Measurements from ENCODE around the gene C1orf50.

Gene C1orf50

DNA sequence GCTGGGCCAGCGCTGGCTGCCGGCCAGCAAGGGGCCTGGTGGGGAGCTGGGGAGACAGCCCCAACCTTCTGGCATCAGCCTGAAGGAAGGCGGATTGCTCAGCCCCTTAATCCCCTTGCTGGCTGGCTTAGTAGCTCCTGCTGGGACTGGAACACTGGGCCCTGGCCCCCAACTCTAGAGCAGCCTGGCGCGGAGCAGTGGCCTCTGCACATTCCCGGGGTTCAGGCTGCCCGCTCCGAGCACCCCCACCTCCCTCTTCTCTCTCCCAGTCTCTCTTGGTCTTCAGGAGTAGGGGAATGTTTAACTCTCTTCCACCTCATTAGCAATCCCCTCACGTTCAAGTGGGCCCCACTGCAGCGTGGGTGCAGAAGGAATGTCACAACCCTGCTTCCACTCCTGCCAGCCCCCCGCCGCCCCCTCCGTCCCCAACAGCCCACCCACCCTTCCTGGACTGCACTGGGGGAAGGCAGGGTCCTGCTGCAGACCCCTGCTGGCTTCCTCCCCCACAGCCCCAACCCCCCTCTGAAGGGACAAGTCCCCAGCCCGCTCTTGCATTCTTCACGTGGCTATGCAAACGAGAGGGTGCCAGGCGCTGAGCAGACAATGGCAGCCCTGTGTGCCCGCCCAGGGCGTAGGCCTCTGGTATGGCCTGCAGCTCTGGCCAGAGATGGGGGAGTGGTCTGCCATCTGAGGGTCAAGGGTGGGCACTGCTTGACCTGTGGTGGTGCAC is 26.0 kb upstream of the C1orf50 start:
- TF ChIP-seq, protein P1, sequence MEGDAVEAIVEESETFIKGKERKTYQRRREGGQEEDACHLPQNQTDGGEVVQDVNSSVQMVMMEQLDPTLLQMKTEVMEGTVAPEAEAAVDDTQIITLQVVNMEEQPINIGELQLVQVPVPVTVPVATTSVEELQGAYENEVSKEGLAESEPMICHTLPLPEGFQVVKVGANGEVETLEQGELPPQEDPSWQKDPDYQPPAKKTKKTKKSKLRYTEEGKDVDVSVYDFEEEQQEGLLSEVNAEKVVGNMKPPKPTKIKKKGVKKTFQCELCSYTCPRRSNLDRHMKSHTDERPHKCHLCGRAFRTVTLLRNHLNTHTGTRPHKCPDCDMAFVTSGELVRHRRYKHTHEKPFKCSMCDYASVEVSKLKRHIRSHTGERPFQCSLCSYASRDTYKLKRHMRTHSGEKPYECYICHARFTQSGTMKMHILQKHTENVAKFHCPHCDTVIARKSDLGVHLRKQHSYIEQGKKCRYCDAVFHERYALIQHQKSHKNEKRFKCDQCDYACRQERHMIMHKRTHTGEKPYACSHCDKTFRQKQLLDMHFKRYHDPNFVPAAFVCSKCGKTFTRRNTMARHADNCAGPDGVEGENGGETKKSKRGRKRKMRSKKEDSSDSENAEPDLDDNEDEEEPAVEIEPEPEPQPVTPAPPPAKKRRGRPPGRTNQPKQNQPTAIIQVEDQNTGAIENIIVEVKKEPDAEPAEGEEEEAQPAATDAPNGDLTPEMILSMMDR (IDR thresholded peaks at IDR 0.05; ENCODE audit: low read depth, low read length): no peak
- no peak for DNase-seq (ENCODE audit: low read depth in 2 of 2)
- no peak overlapping the region for H3K4me3 ChIP-seq (replicated peaks in 1 of 2; ENCODE audit: low read depth in 2 of 2, low read length in 2 of 2)

DNA sequence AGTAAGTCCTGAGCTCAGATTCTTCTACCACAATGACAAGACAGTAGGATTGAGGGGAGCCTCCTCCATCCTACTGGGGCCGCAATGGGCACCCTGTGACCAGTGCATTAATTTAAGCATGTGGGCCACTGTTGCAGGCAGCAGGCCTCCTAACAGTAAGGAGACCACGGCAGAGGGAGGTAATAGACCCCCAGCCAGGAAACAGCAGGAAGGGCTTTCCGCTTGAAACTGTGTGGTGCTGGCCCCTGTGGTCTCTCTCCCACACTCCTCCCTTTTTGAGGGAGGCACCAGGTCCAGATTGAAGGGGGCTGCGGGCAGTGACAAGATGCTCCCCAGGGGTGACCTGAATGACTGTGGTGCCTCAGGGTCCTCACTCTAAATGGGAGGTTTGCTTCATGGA is 25.3 kb upstream of the C1orf50 start:
- H3K4me3 ChIP-seq (replicated peaks in 1 of 2; ENCODE audit: low read depth in 2 of 2, low read length in 2 of 2): no peak overlapping the region
- TF ChIP-seq, protein P1 (IDR thresholded peaks at IDR 0.05; ENCODE audit: low read depth, low read length): no peak
- DNase-seq (ENCODE audit: low read depth in 2 of 2): no peak

DNA sequence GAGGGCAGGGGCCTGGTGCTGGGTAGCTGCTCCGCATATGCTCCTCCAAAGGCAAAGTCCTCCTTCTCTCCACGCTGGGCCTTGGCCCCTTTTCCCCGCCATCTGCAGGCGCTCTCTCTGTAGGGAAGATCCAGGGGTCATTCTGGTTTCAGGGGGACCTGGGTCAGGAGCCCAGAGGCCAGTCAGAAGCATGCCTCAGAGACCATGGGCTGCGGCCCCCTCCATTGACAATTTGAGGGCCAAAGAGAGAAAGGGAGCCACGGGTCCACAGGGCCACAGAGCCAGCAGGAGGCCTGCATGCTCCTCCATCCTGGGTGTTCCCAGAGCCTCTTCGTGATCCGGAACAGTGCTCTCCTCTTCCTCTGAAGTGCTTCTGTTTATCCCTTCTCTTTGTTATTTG is 24.9 kb upstream of the C1orf50 start:
- DNase-seq (ENCODE audit: low read depth in 2 of 2): no peak
- TF ChIP-seq, protein P1 (IDR thresholded peaks at IDR 0.05; ENCODE audit: low read depth, low read length): no peak
- no peak overlapping the region for H3K4me3 ChIP-seq (replicated peaks in 1 of 2; ENCODE audit: low read depth in 2 of 2, low read length in 2 of 2)

DNA sequence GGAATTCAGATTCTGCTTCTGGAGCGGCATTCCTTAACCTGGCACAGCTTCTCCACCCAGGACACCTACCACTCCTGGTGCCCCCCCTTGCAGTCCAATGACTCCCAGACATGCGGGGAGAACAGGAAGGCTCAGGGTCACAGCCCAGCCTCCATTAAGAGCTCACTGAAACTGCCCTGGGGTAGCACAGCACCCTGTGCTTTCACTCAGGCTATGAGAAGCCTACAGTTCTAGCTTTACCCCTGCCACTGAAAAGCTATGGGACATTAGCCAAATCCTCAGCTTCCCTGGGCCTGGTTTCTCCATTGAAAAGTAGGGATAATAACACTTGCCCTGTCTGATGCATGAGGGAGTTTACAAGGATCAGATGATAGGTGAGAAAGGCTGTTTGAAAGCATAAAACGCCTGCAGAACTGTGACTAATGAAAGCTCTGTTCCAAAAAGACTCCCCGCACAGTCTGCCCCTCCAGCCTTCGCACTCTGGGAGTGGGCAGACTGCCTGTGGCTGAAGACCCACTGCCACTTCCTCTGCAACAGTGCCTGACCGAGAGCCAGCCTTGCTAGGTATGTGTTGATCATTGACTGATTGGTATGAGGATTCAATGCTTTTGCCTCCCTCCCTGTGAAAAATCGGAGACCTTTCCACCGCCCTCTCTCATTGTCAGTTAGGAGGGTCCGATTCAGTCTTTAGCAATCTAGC is 24.3 kb upstream of the C1orf50 start:
- TF ChIP-seq, protein P1 (IDR thresholded peaks at IDR 0.05; ENCODE audit: low read depth, low read length): no peak
- no peak for DNase-seq (ENCODE audit: low read depth in 2 of 2)
- no peak overlapping the region for H3K4me3 ChIP-seq (replicated peaks in 1 of 2; ENCODE audit: low read depth in 2 of 2, low read length in 2 of 2)

DNA sequence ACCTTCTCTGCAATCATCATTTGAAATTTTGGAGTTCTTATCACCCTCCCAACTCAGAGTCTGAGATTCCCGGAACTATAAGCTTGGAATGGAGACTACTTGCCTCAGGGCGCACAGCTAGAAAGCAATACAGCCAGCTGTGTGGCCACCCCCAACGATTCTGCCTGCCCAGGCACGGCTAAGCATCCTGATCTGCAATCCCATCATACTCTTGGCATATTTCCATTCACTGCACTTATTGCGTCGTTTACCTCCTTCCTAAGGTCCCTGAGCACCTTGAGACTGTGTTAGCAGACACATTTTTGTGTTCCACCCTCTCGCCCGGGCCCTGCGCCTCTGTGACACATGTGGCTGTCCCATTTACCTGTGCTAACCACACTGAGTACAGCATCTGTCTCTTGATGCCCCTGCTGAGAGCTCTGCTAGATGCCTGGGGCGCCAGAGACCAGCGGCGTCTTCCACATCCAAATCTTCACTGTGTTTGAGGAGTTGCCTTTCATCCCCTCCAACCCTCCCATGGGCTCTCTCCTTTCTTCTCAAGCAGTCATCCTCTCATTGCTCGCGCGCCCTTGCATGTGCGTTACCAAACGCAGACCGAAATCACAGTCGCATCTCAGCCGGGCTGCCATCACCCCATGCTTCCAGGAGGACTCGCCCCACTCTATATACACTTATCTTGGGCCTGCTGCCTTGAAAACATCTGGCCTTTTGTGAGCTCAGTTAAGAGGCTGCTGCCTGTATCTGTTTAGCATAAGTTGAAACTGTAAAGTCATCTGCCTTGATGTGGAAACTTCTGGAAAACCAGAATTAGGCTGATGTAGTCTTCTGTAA is 23.5 kb upstream of the C1orf50 start:
- no peak overlapping the region for H3K4me3 ChIP-seq (replicated peaks in 1 of 2; ENCODE audit: low read depth in 2 of 2, low read length in 2 of 2)
- TF ChIP-seq, protein P1 (IDR thresholded peaks at IDR 0.05; ENCODE audit: low read depth, low read length): no peak
- DNase-seq (ENCODE audit: low read depth in 2 of 2): no peak

DNA sequence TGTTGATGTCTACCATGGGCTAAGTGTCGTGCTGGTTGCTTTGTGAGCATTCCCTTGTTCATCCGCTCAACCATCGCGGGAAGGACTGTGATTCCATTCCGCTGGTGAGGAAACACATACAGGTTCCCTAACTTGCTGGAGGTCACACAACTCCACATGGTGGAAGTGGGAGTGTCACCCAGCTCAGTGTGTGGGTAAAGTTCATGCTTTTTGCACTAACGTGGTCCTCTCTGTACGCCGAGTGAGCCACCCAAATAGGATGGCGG is 23.0 kb upstream of the C1orf50 start:
- no peak for DNase-seq (ENCODE audit: low read depth in 2 of 2)
- TF ChIP-seq, protein P1 (IDR thresholded peaks at IDR 0.05; ENCODE audit: low read depth, low read length): no peak
- no peak overlapping the region for H3K4me3 ChIP-seq (replicated peaks in 1 of 2; ENCODE audit: low read depth in 2 of 2, low read length in 2 of 2)
